Activated naive CD4-positive, alpha-beta T cell treated with anti-CD3 and anti-CD28 coated beads, Interleukin-2, amount 50 U/mL, for 16 hours (primary cell): ENCODE measurements around the gene EDEM3.
"Not testable (repeated sequence)": the region's sequence is repeated elsewhere in the genome, so short reads cannot be mapped to it uniquely, and the experiment has no call there.

Experiments used
- DNase-seq: peaks from one replicate; pipeline ENCODE4 v3.0.0-alpha.2; 2020

EDEM3 gene

DNA sequence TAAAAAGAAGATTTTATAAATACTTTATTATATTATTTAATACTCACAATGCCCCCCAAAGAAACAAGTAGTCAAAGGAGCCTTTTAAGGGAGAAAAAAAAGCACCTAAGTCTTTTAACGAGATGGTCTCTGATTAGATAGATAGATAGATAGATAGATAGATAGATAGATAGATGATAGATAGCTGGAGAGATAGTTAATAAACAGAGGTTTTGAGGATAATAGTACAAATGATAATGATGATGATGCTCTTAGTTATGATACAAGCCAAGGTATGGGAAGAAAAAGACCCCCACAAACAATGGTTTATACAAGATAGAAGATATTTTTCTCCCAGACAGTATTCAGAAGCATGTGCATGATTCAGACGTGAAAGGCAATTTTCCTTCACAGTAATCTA is 14.6 kb upstream of the EDEM3 start:
- DNase-seq = no peak

DNA sequence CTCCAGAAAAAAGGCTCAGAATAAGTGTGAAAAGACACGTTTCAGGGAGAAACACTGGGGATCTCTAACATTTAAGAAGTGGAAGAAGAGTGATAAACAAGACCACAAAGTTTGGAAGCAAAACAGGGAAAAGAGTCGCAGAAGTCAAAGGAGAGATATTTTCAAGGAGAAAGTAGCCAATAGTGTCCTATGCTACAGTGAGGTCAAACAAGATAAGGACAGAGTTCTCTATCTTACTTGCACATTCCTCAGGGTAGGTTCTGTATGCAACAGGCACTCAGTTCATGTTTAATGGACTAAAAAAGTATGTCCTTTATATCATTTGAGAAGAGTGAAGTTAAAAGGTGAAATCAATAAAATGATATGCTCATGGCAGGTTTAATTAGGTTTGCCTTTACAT is 13.8 kb upstream of the EDEM3 start:
- DNase-seq = no peak

DNA sequence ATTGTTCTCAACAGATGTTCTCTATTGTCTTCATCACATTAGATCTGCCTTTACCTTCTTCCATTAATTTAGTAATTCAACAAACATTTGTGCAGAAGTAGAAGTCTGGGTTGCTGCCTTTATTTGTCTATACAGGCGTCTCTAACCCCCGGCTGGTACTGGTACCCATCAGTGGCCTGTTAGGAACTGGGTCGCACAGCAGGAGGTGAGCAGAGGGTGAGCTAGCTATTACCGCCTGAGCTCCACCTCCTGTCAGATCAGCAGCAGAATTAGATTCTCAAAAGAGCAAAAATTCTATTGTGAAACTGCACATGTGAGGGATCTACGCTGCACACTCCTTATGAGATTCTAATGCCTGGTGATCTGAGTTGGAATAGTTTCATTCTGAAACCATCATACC is 12.9 kb upstream of the EDEM3 start:
- no peak for DNase-seq

DNA sequence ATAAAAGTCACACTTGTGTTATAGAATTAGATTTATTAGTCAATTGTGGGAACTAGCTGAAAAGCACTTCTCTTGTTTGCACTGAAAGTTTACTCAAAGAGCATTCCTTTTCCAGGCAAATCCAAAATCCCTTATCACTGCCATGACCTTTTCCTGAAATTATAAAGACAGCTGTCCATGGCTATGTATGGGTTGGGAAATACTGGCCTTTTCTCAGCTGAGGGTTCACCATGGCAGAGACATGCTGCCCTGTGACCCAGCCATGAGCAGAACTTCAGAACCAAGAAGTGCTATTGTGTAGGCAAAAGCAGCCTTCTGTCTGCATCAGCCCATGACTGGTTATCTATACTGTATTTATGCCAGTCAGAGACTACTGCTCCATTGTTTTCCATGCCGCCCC is 9.8 kb upstream of the EDEM3 start:
- DNase-seq = no peak

DNA sequence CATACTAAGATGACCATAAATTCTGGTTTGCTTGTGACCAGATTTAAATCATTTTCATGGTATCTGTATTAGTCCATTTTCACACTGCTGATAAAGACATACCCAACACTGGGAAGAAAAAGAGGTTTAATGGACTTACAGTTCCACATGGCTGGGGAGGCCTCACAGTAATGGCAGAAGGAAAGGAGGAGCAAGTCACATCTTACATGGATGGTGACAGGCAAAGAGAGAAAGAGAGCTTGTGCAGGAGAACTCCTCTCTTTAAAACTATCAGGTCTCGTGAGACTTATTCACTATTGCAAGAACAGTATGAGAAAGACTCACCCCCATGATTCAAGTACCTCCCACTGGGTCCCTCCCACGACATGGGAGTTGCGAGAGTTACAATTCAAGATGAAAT is 8.9 kb upstream of the EDEM3 start:
- DNase-seq = not testable (repeated sequence)

DNA sequence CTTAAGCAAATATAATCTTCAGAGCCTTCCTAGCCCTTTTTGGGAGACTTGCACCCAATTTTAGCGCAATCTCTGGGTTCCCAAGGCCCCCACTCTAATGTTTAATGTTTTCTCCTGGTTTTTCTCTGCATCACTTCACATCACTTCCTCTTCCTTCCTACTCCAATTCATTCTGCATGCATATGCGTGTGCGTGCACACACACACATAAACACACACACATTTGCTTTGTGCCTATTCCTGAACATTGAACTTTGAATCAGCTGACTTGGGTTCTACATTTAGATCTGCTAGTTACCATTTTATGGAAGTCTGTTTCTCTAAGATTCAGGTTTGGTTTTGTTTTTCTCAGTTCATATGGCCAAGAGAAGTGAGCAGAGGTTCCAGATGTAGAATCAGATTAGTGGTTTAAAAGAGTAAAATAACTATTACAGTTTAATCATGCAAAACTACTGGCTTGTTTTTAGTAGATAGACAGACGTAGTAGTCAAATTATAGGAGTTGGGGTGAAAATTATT is 7.4 kb upstream of the EDEM3 start:
- DNase-seq = no peak

DNA sequence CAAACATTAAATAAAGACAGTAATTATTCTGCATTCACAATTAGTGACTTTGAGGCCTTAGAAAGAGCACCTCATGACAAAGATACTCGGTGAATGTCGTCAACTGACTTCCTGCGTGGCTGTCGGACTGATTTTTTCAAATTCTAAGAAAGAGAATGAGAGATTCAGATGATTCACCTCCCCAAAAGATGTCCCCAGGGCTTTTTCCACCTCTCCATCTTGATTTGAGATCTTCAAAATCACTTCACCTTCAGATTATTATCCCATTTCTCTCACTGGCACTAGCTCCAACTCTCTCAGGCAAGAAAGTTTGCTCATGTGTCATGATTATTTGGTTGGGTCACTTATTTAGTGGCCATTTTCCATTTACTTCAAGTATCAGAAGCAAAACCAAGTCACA is 5.0 kb upstream of the EDEM3 start:
- no peak for DNase-seq

DNA sequence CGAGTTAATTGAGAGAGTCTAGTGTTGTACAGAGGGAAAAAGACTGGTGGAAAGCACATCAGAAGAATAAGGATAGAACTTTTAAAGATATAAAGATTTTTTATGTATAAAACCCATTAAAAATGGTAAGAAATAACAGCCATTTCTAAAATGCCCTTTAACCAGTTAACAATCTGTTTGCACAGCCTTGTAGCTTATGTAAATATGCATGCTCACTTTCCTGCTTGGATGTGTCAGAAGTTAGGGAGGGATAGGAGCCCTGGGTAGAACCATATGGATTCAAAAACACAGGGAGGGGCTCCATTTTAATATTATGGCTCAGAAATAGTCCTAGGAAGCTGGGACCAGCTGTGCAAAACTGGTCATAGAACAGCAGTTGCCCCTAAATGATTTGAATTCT is 4.5 kb upstream of the EDEM3 start:
- no peak for DNase-seq

DNA sequence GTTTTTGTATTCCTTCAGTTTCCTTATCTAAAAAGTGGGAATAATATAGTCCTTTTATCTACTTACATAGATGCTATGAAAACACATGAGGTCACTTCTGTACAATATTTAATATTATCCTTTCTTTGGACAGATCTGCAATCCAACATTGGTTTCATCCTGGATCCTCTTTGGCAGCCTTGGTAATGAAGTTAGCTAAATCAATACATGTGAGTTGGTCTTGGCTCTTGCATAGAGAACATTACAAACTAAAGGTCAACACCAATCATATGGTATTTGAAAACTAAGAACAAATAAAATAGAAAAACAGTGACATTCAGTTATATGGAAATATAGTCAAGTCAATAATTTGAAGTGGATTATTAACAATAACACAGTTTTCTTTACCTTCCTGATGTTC is 3.2 kb upstream of the EDEM3 start:
- no peak for DNase-seq

DNA sequence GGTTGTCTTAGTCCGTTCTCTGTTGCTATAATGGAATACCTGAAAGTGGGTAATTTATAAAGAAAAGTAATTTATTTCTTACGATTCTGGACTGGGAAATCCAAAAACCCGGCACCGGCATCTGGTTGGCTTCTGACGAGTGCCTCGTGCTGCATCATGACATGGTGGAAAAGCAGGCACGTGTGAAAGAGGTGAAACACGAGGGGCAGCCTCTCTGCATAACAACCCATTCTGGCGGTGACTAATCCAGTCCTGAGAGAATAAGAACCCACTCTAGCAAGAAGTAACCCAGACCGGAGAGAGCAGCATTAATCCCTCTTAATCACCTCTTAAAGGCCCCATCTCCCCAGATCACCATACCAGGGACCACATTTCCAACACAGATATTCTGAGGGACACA is 2.7 kb upstream of the EDEM3 start:
- no peak for DNase-seq

DNA sequence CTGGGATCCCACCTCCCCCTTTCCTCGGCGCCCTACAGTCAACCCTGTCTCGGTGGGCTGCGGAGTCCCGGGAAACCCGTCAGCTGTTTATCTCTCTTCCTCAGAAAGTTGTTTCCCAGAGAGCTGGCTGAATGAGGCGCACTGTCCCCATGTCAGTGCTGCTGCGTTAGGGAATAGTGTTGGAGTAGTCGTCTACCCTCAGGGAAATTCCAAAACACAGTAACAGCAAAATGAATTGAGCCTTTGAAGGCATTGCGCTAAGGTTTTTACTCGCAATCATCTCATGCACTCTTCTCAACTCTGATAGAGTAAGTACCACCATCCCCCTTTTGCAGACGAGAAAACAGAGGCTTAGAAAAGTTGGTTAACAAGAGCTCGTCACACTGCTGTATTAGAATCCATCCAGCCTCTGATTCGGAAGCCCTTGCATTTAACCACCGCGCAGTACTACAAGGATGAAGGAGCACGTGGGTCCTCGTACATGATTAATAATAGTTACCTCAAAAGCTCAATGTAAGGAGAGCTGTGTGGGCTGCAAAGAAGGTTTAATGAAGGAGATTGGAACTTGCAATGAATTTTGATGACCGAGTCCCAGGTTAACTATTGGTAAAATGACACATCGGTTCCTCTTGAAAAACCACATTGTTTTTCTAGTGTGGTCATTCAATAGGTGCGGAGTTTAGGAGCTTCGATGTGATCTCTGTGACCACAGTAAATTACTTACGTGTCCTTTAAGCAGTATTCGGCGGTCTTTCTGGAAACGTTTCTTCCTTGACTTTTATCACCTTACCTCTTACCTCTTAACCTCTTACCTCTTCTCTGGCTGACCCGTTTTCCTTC is 788 bp upstream of the EDEM3 start:
- DNase-seq = no peak

DNA sequence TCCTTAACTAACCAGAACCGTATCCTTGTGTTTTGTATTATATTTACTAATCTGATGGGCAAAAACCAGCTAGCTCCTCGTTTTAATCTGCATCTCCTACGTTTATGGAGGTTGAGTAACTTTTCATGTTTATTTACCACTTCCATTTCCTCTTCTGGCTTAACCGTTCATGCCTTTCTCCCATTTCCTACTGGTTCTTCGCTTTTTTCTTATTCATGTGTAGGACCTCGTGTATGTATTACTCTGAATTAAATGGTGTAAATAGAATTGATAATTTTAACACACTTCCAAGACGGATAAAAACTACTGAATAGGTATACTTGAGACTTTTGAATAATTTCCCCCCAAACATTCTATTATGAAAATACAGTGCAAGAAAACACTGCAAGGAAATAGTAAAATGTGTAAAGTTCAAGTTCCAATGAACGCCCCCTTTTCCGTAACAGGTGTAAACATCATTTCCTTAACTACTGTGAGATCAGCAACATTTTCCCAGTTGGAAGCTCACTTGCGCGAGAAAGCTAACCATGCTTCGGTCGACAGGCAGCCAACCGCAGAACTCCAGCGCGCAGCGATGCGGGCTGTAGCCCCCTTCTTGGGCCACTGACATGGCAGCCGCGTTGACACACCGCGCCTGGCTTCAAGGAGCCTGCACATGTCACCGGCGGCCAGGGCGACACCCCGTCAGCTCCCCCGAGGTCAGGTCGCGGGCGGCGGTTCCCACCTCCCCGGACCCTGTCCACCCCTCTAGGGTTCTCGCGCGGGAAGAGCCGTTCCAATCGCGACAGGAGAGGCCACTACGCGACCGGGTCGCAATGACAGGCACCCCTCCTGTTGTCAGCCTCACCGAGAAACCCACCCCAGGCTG is 816 bp downstream of the EDEM3 start:
- DNase-seq = peak; percentile 48

DNA sequence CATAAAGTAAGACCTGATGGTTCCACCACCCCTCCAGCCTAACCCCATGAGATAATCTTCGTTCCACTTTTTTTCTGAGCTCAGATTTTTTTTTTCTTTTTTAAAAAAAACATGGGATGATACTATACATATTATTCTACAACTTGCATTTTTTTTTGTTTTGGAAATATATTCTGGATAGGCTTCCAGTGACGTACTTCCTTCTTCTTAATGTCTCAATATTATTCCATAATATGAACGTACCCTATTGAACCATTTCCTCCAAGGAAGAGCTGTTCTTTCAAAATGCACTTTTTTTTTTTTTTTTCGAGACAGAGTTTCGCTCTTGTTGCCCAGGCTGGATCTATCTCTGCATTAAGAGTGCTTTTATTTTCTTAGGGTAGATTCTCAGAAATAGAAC is 1.5 kb downstream of the EDEM3 start:
- DNase-seq = no peak

DNA sequence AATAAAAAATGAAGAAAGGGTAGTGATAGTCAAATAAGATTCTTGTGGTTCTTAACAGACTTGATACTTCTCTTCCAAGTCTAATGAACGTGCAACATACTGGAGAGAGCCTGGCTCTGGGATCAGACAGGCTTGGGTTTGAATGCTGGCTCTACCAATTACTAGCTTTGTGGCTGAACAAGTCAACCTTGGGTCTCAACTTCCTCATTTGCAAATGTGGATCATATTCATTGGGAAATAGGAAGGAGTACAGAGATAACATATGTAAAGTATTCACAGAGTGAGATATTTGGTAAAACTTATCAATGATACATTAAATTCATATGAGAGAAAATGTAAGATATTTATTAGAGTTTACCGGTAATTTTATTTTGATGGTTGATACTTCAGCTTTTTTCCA is 2.0 kb downstream of the EDEM3 start:
- DNase-seq = no peak

DNA sequence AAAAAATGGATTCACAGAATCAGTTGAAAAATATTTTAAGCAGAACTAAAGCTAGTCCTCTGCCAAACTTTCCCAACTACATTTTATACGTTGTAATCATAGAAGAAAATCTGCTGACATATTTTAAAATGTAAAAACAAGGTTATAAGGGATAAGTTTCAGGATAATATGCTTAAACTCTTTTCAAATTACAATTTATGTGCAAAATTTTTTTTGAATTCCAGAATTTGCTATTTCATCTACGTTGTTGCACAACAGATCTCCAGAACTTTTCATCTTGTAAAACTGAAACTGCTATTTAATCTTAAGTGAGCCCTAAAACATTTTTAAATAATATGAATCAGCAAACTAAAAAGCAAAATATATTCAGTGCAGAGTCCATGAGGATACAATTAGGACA is 5.9 kb downstream of the EDEM3 start:
- DNase-seq = no peak

DNA sequence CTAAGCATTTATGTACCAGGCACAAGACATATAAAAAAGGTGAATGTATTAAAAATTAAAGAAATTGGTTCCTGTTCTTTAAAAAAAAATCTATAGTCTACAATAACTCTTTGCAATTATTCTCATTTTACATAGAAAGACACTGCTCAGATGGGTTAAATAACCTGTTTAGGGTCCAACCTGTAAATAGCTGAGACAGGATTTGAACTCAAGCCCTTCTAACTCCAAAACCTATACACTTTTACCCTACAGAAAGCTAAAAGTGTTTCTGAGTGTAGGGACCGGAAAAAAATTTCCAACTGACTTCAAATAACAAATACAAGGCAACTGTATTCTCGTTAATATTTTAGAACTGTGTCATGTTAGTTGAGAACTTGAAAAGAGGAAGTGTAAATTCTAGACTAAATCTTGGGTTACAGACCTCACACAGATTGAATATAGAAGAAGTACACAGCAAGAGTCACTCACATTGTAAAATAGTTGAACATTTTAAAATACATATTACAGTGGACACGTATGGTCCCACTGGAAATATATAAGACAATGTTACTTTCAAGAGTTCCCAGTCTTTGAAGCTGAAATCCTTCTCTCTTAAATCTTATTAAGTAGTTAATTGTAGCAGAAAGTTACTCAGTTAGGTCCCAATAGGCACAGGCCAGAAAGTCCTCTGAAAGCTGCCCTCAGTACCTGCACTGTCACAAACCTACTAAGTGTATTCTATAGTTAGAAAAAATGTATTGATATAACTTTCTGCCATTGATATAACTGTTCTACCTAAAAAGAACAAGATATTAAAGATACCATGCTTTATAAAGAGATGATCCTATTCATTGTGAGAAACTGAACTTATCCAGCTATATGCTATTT is 7.3 kb downstream of the EDEM3 start:
- no peak for DNase-seq

DNA sequence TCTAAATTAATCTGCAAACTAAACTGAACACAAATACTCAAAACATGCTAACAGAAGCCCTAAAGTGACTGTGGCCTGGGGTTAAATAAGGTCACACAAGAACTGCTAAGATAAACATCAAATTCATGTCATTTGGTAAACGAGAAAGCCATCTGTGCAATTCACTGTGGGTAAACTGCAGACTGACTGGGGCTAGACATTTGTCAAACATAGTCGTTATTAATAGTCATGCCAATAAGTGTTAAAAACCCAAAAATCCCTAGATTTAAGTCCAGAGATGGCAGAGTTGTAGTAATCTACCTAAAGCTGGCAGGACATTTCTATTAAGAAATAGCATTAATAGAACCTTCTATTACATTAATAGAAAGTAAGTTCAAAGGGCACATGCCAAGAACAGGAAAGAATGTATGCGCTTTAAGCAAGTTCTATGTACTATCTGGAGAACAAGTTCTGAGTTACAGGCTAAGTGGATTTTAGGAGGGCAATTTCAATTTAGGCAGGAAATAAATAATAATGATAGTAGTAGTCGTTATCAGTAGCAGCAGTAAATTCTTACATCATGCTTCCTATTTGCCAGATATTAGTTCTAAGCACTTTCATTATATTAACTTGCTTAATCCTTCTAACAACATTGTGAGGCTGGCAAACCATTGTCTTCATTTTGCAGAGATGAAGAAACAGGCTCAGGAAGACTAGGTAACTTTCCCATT is 8.6 kb downstream of the EDEM3 start:
- no peak for DNase-seq

DNA sequence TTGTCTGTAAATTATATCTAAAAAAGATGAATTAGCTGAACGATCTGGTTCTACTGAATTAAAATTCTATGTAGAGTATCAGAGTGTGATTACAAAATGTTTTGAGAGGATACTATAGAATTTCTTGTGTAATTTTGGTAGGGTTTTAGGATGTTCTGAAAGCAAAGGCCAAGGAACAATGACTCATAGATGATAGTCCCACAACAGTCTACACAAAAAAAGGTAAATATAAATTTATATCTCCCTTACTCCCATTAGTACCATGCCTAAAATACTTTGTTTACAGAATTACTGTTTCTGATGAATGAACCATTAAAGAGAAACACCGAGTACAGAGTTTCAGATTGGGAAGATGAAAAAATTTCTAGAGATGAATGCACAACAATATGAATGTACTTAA is 9.5 kb downstream of the EDEM3 start:
- no peak for DNase-seq

DNA sequence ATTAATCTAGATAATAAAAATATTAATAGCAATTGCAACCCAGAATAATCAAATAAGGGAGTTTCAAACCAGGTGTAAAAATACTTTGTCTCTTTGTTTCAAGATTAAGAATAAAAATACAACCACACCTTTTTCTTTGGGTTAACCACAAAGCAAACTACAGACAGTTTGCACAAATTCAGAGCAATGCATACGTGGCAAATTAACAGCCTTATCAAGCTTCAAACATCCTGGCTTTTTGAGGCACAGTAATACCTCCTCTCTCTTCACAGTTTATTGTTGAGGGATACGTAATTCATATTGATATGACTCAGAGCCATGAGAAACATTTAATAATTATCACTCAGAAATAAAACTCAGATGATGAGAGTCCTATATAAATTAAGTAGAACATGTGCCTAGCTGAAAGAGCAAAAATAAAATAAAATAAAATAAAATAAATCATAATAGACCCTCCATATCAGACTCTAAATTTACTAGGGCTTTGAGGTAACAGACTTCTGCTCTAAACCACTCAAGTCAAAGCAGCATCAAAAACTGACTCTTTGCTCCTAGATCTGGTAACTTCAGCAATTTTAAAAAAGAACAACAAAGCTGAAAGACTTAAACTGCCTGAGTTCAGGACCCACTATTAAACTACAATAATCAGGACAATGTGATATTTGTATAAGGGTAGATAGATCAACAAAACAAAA is 11.4 kb downstream of the EDEM3 start:
- no peak for DNase-seq

DNA sequence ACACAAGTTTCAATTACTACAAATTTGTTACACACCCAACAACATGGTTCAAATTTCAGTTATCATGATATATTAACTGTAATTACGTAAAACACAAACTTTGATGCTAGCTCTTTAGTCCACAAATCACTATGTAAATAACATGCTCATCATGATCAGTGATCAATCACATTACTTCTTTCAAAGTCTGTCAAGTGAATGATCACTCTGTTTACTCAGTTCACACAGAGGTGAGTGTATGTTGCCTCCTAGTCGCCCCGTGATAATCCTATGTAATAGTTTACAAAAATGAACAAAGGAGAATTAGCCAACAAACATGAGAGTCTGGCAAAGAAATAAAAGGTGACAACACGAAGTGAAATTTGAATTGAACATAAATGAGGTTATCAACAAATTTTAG is 14.3 kb downstream of the EDEM3 start:
- DNase-seq = no peak

DNA sequence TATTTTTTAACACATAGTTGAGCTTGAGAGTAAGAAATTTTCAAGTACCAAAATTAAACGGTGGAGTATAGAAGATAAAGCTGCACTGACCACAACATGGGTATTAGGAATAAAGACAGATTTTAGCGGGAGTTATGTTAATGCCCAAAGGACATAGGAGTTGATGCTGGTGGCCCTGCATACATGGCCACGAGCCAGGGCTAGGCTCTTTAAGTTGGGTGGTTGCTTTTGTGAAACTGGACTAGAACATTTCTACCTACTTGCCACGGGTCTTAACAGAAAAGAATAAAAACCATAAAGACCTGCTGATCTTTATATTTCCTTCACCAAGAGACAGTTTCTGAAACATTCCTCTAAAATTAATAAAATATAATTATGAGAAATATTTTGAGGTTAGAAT is 14.9 kb downstream of the EDEM3 start:
- DNase-seq = no peak

DNA sequence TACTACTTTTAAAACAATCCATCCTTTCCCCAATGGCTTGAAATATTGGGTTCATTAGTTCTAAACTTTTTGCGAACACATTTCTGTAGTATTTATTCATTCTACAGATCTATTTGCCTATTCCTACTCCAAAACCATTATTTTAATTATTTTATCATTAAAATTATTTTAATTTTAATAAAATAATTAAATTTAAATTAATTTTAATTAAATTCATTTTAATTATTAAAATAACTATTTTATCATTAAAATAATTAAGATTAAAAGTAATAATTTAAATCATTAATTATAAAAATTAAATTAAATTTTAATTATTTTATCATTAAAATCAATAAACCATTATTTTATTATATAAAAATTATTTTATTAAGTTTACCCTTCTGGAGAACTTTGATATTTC is 15.6 kb downstream of the EDEM3 start:
- no peak for DNase-seq
